ENCODE data around the gene PTGR3.

GRCh38 chr18:75251466-75251865 is 42.5 kb upstream of the PTGR3 start:
- no peak for TF ChIP-seq CTCF (IDR thresholded peaks at IDR 0.05; ENCODE audit: low read depth, low read length, missing input control)
- no peak for TF ChIP-seq REST (IDR thresholded peaks at IDR 0.05)
- TF ChIP-seq TAF1 (conservative IDR thresholded peaks at IDR 0.05): no peak
- no peak for TF ChIP-seq YY1 (IDR thresholded peaks at IDR 0.05)
- TF ChIP-seq FOXA1 (IDR thresholded peaks at IDR 0.05): no peak
- no peak for TF ChIP-seq ATF3 (IDR thresholded peaks at IDR 0.05)
- TF ChIP-seq MAX (IDR thresholded peaks at IDR 0.05): no peak
- no peak for TF ChIP-seq GABPA (IDR thresholded peaks at IDR 0.05 in 1 of 2, conservative IDR thresholded peaks at IDR 0.05 in 1 of 2)
- TF ChIP-seq RAD21 (IDR thresholded peaks at IDR 0.05): no peak
- no peak for TF ChIP-seq ZBTB33 (IDR thresholded peaks at IDR 0.05)
- TF ChIP-seq RXRA (IDR thresholded peaks at IDR 0.05): no peak
- no peak for TF ChIP-seq EGR1 (IDR thresholded peaks at IDR 0.05; ENCODE audit: low read depth in 2 of 2)
- TF ChIP-seq SP1 (IDR thresholded peaks at IDR 0.05): no peak
- no peak for TF ChIP-seq JUND (IDR thresholded peaks at IDR 0.05)
